ENCODE results near the gene DIPK1C.

DNA sequence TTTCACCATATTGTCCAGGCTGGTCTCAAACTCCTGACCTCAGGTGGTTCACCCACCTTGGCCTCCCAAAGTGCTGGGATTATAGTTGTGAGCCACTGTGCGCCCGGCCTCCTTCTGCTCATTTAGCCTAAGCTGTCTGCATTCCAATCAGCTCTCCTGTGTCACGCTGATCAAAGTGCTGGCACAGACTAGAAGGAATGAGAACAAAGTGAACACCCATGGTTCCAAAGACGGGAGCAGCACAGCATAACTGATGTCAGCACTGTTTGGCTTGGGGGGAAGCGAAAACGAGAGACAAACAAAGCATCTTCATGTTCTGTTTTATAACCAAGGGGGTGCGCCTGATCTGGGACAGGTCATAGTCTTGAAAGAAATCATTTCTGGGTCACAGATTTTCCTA lies 43.3 kb downstream of the DIPK1C start:
- TF ChIP-seq, protein P1, sequence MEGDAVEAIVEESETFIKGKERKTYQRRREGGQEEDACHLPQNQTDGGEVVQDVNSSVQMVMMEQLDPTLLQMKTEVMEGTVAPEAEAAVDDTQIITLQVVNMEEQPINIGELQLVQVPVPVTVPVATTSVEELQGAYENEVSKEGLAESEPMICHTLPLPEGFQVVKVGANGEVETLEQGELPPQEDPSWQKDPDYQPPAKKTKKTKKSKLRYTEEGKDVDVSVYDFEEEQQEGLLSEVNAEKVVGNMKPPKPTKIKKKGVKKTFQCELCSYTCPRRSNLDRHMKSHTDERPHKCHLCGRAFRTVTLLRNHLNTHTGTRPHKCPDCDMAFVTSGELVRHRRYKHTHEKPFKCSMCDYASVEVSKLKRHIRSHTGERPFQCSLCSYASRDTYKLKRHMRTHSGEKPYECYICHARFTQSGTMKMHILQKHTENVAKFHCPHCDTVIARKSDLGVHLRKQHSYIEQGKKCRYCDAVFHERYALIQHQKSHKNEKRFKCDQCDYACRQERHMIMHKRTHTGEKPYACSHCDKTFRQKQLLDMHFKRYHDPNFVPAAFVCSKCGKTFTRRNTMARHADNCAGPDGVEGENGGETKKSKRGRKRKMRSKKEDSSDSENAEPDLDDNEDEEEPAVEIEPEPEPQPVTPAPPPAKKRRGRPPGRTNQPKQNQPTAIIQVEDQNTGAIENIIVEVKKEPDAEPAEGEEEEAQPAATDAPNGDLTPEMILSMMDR (IDR thresholded peaks at IDR 0.05), result no peak
- no peak for TF ChIP-seq POLR2AphosphoS5 (IDR thresholded peaks at IDR 0.05)

Measured in gastroesophageal sphincter (tissue), 3 donors.